IPS-NIHi11 (cell line): ENCODE results near the gene RAB5IF.
A peak's percentile ranks its signal among the peaks of the same experiment; 100 is the strongest.
"Not testable (repeated sequence)": the region's sequence is repeated elsewhere in the genome, so short reads cannot be mapped to it uniquely, and the experiment has no call there.

Source experiments
- DNase-seq: peaks from one replicate; pipeline ENCODE4 v3.0.0; 2012; ENCODE audit warnings: mixed read lengths, low spot score

The RAB5IF gene

DNA sequence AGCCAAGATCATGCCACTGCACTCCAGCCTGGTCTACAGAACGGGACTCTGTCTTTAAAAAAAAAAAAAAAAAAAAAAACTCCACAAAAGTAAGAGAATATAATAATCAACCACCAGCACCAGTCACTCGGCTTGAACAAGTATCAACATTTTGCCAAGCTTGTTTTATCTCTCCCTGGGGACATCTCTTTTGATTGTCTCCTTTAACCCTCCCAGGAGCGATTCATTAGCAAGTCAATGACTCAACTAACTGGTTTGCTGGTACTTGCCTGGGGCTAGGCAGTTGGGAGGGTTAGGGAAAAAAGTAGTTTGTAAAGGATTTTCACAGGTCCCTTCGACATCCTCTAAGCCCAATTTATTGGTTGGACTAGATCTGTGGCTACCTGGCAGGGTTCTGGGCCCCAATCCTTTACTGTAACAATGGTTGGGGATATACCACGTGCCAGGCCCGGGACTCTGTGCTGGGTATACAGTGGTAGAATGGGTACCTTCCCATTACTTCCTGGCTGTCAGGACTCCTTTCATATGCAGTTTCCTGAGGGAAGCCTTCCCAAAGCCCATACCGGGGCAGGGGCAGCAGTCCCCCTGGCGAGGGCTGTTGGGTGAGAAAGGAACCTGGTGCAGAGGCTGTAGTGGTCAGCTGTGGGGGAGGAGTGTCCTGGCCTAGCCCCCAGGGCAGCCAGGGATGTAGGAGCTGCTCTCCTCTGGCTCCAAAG lies 20.0 kb upstream of the RAB5IF start:
- peak; percentile 73 for DNase-seq

DNA sequence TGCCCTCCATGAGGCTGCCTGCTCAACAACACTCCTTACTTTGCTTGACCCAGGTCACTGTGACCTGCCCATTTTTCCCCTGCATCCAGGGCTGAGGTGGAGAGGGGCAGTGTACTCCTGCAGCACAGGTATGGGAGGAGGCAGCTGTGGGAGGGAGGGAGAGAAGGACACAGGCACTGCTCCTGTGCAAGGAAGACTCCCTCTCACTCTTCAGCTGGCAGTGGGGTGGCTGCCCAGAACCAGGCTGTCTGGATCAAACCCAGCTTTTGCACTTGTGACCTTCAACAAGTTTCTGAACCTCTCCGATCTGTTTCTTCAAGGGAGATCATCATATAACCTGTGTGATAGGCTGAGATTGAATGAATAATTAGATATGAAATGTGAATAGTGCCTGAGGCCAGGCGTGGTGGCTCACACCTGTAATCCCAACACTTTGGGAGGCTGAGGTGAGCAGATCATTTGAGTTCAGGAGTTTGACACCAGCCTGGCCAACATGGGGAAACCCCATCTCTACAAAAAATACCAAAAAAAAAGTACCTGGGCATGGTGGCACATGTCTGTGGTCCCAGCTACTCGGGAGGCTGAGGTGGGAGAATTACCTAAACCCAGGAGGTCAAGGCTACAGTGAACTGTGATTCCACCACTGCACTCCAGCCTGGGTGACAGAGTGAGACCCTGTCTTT lies 18.1 kb upstream of the RAB5IF start:
- no peak for DNase-seq

DNA sequence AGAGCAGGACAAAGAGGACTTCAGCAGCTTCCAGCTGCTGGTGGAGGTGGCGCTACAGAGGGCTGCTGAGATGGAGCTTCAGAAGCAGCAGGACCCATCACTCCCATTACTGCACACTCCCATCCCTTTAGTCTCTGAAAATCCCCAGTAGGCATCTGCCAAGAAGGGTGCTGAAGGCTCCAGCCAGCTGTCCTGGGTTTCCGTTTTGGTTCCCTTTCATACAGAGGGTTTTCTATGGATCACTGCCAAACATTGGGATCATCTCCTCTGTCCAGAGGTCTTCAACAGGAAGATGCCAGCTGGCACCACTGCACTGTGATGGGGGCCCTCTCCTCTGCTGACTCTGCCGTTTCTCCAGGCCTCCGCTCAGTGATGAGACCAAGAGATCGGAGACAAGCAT lies 14.3 kb upstream of the RAB5IF start:
- DNase-seq = no peak

DNA sequence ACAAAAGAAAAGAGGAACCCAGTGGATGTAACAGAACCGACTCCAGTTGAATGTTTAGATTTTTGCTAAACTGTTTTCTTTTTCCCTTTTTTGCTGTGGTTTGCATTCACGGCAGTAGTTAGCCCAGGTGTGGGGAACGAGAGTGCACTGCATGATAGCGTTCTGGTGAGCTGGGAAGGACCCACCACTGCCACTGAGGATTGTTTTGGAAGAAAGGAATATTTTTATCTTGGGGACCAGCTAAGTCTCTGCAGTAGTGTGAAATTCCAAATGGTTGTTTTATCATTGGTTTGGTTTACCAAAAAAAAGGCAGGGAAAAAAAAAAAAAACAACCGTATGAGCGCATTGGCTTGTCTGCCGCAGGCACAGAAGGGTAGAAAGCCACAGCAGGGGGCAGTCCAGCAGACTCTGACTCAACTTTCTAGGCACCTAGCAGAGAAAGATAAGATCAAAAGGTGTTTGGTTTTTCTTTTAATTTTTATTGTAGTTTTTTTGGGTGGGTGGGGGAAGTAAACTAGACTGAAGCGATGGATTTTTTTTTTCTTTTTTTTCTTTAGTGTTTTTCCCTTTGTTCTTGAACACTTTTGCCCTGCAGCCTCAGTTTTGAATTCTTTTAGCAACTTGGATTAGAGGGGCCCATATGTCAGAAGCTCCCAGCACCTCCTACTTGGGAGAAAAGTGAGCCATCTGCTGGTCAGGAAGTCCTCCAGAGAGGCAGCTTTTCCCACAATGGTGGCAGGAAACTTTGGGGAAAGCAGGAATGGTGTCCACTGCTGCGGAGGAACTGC lies 13.5 kb upstream of the RAB5IF start:
- DNase-seq = peak; percentile 39

DNA sequence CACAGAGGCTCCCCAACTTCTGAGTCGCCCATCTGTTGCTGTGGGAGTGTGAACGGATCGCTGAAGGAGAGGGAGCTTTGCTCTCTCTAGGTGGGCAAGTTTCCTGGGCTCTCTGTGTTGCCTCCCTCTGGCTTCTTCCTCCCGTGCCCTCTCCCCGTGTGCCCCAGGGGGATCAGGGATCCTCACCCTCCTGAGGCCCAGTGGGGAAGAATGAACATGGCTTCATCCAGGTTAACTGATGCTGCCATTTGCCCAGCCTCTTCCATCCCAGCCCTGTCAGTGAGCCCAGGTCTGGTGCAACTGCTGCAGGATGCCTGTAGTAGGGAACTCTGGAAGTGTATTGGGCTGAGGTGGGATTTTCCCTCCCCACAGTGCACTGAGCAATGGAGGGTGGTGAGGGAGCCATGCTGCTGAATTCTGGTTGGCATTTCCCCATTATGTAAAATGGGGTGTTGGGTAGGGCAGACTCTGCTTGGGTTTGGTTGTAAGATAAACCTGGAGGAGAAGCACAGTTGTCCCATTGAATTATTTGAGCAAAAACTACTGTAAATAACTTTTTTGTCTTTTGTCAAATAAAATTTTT lies 12.1 kb upstream of the RAB5IF start:
- no peak for DNase-seq

DNA sequence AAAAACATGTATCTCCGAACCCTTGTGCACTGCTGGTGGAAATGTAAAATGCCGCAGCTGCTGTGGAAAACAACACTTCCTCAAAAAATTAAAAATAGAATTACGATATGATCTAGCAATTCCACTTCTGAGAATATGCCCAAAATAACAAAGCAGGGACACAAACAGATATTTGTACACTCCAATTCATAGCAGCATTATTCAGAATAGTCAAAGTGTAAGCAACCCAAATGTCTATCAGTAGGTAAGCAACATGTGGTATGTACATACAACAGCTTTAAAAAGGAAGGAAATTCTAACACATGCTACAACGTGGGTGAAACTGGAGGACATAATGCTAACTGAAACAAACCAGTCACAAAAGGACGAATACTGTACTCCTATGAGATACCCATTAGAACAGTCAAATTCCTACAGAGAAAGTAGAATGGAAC lies 5.7 kb upstream of the RAB5IF start:
- DNase-seq = no peak

DNA sequence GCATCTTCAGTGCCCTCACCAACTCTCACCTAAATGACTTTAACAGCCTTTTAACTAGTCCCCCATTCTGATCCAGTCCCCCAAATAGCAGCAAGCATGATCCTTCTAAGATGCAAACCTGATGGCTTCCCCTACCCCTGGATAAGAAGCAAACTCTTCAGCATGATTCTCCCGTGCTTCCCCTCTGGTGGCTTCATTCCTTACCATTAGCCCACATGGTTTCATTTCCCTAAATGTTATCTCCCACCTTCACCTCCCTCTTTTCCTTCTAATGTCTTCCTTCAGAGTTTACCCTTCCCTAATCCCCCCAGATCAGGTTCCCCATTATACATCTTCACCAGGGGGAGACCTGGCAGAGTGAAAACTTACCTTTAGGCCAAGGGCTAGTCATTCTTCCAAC lies 4.0 kb upstream of the RAB5IF start:
- DNase-seq = no peak

DNA sequence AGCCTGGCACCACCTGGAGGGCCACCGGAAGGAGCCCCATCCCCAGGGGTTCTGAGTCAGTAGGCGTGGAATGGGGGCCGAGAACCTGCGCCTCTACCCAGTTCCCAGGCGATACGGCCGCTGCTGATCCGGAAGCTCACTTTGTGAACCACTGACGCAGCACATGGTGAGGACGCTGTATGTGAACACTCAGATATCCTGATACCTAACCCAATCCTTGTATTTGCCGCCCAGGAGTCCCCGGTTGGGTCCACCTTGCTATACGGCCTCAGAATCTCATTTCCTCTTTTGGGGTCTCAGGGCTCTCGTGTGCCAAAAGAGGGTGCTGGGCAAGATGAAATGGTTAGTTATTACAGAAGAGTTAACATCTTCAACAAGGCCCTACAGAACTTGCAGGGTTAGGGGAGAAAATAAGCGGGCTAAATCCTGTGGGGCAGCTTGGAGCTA lies 604 bp upstream of the RAB5IF start:
- no peak for DNase-seq

DNA sequence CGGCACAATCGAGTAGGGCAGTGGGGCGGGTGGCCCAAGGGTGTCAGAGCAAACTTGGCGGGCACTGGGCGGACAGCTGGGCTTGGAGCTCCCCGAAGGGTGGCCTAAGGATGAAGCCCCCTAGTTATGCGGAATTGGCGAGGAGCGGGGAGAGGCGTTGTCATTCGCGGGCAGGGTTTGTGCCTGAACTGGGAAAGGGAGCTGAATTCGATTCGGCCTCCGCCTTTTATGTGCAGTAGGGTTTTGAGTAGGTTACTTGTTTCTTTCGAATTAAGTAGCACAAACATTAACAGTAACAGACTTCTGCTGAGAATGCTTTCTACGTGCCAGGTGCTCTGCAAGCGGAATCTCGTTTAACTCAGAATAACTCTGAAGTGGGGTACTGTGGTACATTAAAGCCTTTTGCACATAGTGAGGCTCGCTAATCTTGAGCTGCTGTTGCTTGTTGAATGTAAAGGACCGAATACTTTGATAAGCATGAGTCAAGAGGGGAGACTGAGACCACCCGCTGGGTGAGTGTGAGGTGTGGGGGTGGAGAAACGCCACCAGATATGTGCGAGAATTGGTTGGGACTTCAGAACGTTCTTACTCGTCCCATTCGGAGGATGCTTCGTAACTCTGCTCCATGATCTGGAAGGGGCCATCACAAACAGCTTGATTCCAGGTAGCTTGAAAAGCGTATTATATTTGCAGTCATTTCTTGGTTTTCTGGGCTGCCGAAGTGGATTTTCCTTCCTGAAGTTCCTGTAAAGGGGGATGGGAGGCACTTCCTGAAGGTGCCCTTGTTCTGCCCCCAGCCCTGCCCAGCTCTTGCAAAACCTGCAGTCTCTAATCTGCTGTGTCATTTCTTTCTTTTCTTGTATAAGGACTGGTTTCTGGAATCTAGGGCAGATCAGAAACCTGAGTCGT lies 833 bp downstream of the RAB5IF start:
- DNase-seq = no peak

DNA sequence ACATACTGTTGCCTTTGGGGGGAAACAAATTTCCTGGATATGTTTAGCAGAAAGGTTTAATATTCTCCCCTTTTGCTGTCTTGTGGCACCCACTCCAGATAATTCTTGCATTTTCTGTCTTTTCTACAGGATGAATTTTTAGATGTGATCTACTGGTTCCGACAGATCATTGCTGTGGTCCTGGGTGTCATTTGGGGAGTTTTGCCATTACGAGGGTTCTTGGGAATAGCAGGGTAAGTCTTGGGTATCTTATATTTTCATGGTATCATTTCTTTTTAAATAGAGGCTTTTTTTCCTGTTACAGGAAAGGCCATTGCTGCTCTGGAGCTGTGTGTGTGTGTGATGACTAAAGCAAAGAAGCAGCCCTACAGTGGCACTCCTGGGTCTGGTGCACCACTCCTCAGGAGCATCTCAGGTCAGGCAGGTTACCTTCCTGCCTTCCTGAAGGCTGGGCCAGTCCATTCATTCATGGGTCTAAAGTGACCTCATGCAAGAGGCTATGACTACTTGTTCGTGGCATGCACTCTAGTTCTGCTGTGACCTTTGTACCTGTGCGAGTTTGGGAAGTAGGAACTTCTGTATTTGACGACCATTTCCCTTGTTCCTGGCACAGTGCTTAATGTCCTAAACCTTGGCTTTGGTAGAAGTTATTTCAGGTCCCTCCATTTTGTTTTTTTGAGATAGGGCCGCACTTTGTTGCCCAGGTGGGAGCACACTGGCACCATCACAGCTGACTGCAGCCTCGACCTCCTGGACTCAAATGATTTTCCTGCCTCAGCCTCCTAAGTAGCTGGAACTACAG lies 2.2 kb downstream of the RAB5IF start:
- no peak for DNase-seq

DNA sequence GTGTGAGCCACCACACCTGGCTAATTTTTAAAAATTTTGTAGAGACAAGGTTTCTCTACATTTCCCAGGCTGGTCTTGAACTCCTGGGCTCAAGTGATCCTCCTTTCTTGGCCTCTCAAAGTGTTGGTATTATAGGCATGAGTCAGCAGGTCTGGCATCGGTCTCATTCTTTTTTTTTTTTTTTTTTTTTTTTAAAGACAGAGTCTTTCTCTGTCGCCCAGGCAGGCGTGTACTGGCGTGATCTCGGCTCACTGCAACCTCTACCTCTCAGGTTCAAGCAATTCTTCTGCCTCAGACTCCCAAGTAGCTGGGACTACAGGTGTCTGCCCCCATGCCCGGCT lies 2.8 kb downstream of the RAB5IF start:
- DNase-seq = not testable (repeated sequence)

DNA sequence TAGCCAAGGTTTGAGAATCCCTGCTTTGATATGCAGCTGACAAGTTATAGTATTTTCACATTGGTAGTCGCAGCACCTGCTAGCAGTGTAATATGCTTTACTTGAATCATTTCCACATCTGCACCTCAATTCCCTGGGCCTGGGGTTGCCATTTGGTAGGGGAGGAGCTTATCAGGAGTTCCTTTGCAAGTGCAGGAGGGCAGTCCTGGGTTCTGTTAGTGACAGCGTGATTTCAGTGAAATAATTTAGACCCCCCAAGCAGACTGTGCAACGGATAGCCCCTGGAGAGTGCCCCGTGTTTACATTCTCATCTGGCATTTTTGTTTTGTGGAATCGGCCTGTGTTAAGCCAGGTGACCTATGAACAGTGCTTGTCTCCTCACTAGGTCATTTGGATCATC lies 6.0 kb downstream of the RAB5IF start:
- DNase-seq = no peak

DNA sequence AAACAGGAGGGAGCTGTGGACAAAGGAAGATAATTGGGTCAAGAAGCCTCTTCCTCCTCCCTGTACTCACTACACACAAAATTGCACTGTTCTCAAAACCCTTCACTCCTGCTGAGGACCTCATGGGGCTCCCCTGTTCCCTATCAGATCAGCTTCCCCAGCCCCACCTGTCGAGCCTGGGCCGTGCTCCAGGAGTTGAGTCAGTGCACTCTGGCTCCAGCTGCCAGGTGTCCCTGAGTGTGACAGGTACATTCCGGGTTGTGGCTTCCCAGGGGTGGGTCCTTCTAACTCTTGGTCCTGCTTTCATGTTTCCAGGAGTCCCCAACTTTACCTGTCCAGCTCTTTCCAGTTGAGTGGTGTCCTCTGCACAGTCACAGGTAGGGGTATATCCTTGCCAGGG lies 8.4 kb downstream of the RAB5IF start:
- no peak for DNase-seq

DNA sequence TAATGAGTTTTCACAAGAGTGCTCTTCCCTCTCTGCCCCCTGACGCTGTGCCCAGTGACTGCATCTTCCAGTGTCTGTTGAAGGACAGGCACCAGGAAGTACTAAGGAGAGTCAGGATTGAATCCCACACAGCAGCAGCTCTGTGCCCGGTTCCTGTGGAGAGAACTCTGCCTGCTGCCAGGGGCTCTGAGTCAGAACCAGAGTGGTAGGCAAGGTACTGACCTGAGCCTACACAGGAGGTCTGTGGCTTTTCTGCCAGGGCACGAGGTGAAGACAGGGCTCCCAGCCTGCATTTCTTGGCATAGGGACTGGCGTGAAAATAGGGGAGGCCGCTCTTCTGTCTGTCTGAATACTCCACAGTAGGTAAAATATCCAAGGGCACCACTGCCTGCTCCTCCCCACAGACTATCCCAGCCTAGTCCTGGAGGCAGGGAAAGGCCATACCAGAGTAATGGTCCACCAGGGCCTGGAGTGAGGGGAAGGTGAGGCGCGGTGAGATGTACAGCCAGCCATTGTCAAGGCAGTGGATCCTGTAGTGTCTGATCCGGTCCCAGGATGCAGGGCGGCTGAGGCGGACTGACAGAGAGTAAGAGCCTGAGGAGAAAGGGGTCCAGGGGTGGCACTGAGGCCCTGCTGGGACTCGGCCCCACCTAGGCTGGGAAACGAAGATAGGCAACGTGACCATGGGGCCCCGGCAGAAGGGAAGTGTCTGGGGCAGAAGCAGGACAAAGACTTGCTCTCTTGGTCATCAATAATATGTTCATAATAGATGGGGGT lies 9.4 kb downstream of the RAB5IF start:
- DNase-seq = no peak

DNA sequence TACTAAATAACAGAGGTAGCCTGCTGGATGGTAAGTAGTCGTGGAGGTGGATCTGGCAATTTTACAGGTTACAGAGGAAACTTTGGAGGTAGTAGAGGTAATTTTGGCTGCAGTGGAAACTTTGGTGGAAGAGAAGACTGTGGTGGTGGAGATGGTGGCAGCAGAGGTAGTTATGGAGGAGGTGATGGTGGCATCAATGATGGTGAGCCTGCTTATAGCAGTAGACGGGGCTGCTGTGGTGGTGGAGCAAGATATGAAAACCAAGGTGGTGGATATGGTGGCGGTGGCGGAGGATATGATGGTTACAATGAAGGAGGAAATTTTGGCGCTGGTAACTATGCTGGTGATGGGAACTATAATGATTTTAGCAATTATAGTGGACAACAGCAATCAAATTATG lies 15.3 kb downstream of the RAB5IF start:
- DNase-seq = no peak

DNA sequence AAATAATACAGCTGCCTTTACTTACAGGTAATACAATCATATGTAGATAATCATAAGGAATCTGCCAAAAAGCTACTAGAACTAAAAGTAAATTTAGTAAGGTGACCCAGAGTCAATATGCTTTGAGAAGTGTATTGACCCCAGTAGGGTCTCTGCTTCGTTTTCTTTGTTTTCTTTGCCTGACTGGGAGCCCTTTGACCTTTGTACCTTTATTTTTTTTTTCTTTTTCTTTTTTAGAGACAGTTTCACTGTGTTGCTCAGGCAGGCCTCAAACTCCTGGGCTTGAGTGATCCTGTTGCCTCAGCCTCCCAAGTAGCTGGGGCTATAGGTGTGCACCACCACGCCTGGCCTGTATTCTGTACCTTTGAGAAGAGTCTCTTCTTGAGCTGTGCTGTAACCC lies 17.9 kb downstream of the RAB5IF start:
- DNase-seq = no peak

DNA sequence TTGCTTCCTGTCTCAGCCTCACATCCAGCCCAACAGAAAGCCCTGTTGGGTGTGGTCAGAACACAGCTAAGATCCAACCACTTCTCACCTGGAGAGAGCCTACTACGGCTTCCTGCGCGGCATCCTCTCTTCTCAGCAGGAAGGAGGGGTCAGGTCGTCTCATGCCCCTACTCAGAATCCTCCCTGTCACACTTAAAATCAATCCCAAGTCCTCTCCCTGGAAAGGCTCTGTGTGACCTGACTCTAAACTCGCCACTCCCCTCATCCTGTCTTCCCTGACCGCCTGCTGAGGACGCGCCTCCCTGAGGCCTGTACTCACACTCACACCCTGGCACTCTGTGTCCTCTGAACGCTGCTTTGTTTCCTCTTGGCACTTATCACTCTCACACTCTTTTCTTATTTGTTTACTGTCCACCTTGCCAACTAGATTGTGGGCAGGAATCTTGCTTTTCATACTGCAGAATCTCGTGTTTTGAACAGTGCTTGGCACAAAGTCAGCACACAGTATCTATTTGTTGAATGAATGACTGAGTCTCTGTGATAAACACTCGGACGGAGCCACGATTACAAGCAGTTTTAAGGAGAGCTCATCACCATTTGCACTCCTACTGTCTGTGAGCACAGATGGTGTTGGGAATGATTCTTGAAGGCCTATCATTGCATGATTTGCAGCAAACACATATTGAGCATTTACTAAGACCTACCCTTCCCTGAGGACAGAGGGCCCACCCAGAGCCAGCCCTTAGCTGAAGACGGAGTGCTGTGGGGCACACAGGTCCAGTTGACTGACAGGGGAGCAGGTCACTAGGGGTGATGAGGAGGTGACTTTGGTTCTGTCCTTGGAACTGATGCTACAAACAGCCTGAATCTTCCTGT lies 18.7 kb downstream of the RAB5IF start:
- peak; percentile 31 for DNase-seq

DNA sequence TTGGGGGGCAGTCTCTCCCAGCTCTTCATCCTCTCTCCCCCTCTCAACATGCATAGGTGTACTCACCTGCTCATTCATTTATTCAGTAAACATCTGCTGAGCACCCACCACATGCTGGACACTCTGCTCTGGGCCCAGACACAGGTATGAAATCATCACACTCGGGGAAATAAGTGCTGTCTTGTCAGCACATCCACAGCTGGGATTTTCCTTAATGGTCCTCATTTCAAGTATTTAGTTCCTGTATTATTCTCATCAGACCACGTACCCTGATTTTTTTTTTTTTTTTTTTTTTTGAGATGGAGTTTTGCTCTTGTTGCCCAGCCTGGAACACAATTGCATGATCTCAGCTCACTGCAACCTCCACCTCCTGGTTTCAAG lies 19.4 kb downstream of the RAB5IF start:
- no peak for DNase-seq

DNA sequence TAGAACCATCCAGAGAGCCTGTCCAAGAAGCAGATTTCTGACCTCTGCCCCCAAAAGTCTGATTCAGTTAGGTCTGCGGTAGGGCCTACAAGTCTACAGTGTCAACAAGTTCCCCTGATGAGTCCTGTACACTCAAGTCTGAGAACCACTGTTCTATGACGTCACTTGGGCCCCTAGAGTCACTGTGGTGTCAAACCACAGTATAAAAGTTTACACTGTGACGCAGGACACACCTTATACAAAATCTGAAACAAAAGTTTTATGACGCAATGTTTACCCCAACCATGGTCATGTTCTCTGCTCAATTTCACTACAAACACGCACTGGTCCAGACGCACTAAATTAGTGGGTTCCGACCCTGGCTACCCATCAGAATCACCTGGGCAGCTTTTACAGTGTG lies 22.5 kb downstream of the RAB5IF start:
- no peak for DNase-seq
